ENCODE results near the gene REXO5. TPM values are rescaled to one million over a fixed set of nuclear protein-coding genes. Genes with fewer than 3 reads are reported as not detected.

REXO5 gene
- total and polyA plus RNA-seq, 2 of the 13 experiments (the other 11 are each of a cell fraction or from before 2014, with no cell fraction given): 5.9 to 13.1 TPM

GRCh38 chr16:20849589-20850390 is 43.5 kb downstream of the REXO5 start (continued):
- TF ChIP-seq, protein P1, sequence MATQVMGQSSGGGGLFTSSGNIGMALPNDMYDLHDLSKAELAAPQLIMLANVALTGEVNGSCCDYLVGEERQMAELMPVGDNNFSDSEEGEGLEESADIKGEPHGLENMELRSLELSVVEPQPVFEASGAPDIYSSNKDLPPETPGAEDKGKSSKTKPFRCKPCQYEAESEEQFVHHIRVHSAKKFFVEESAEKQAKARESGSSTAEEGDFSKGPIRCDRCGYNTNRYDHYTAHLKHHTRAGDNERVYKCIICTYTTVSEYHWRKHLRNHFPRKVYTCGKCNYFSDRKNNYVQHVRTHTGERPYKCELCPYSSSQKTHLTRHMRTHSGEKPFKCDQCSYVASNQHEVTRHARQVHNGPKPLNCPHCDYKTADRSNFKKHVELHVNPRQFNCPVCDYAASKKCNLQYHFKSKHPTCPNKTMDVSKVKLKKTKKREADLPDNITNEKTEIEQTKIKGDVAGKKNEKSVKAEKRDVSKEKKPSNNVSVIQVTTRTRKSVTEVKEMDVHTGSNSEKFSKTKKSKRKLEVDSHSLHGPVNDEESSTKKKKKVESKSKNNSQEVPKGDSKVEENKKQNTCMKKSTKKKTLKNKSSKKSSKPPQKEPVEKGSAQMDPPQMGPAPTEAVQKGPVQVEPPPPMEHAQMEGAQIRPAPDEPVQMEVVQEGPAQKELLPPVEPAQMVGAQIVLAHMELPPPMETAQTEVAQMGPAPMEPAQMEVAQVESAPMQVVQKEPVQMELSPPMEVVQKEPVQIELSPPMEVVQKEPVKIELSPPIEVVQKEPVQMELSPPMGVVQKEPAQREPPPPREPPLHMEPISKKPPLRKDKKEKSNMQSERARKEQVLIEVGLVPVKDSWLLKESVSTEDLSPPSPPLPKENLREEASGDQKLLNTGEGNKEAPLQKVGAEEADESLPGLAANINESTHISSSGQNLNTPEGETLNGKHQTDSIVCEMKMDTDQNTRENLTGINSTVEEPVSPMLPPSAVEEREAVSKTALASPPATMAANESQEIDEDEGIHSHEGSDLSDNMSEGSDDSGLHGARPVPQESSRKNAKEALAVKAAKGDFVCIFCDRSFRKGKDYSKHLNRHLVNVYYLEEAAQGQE (IDR thresholded peaks at IDR 0.05; ENCODE audit: borderline replicate concordance in 1 of 2, low read depth in 1 of 2, low read length in 2 of 2): no peak
- TF ChIP-seq KAT2B (IDR thresholded peaks at IDR 0.05; ENCODE audit: borderline replicate concordance, low read depth, low read length): no peak
- no peak for TF ChIP-seq TFDP1 (CRISPR knock-in tag; IDR thresholded peaks at IDR 0.05; ENCODE audit: borderline replicate concordance)
- TF ChIP-seq KDM4B (CRISPR knock-in tag; IDR thresholded peaks at IDR 0.05): peak; percentile 65; the same call in 1 of the 2 replicates
- TF ChIP-seq BATF2 (CRISPR knock-in tag; IDR thresholded peaks at IDR 0.05): no peak
- TF ChIP-seq, protein P2, sequence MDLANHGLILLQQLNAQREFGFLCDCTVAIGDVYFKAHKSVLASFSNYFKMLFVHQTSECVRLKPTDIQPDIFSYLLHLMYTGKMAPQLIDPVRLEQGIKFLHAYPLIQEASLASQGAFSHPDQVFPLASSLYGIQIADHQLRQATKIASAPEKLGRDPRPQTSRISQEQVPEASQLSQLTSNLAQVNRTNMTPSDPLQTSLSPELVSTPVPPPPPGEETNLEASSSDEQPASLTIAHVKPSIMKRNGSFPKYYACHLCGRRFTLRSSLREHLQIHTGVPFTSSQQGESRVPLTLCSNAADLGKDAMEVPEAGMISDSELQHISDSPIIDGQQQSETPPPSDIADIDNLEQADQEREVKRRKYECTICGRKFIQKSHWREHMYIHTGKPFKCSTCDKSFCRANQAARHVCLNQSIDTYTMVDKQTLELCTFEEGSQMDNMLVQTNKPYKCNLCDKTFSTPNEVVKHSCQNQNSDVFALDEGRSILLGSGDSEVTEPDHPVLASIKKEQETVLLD (CRISPR knock-in tag; IDR thresholded peaks at IDR 0.05; ENCODE audit: low read depth): no peak
- TF ChIP-seq PITX1 (CRISPR knock-in tag; IDR thresholded peaks at IDR 0.05): no peak
- TF ChIP-seq SMC3 (IDR thresholded peaks at IDR 0.05; ENCODE audit: low read length): peak; percentile 99
- peak; percentile 69; the same call in 1 of the 2 replicates for TF ChIP-seq HMGXB3 (CRISPR knock-in tag; IDR thresholded peaks at IDR 0.05; ENCODE audit: borderline replicate concordance)
- no peak for TF ChIP-seq FOXC1 (CRISPR knock-in tag; IDR thresholded peaks at IDR 0.05; ENCODE audit: borderline replicate concordance)
- peak; percentile 46; the same call in 1 of the 2 replicates for TF ChIP-seq MIER3 (CRISPR knock-in tag; IDR thresholded peaks at IDR 0.05; ENCODE audit: borderline replicate concordance)
- TF ChIP-seq SMAD3 (CRISPR knock-in tag; IDR thresholded peaks at IDR 0.05): no peak; the same call in 1 of the 2 replicates
- TF ChIP-seq, protein P3, sequence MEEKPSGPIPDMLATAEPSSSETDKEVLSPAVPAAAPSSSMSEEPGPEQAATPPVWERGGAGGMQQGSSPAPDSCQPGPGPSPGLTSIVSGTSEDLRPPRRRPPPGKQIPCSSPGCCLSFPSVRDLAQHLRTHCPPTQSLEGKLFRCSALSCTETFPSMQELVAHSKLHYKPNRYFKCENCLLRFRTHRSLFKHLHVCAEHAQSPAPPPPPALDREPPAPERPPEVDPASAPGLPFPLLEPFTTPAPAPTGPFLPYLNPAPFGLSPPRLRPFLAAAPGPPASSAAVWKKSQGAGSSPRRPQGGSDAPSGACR (CRISPR knock-in tag; IDR thresholded peaks at IDR 0.05): 0 out of 2 replicates have a peak, but pooled peaks have one; percentile 24
- TF ChIP-seq POGZ (CRISPR knock-in tag; IDR thresholded peaks at IDR 0.05): no peak
- peak; percentile 47; the same call in 1 of the 2 replicates for TF ChIP-seq THAP11 (CRISPR knock-in tag; IDR thresholded peaks at IDR 0.05)
- TF ChIP-seq ZNF598 (CRISPR knock-in tag; IDR thresholded peaks at IDR 0.05; ENCODE audit: borderline replicate concordance): no peak

All from HepG2 (cell line).